GM23338 (cell line): ENCODE measurements around the gene CDK4. TPM values are rescaled to one million over a fixed set of nuclear protein-coding genes. Genes with fewer than 3 reads are reported as not detected.

Experiments
- ATAC-seq: fragments of 200-7000 bp; cut with Tn5 transposase; 3 replicates; pipeline ENCODE4 v1.9.1; 2020
- DNase-seq: peaks from one replicate; pipeline ENCODE4 v3.0.0-alpha.2; 2015; ENCODE audit warnings: low spot score
- H2AFZ ChIP-seq: fragments of 200-600 bp; sonication (generic); 2 replicates; pipeline ENCODE4 v1.8.0; 2016; ENCODE audit warnings: antibody characterized with exemption, mild to moderate bottlenecking, moderate library complexity
- H3F3A ChIP-seq: fragments of 200-600 bp; sonication (generic); replicated peaks from 2 replicates; pipeline ENCODE4 v1.8.0; 2017; ENCODE audit warnings: antibody characterized with exemption, mixed run types, low read depth
- H3K27ac ChIP-seq: fragments of 200-600 bp; sonication (generic); 2 replicates; pipeline ENCODE4 v1.6.1; 2016; ENCODE audit warnings: low read depth
- H3K27me3 ChIP-seq: fragments of 200-600 bp; sonication (generic); 2 replicates; pipeline ENCODE4 v1.8.0; 2016; ENCODE audit warnings: mild to moderate bottlenecking, mixed run types, moderate library complexity; ENCODE audit not compliant: insufficient read depth
- H3K36me3 ChIP-seq: fragments of 200-600 bp; sonication (generic); 2 replicates; pipeline ENCODE4 v1.8.0; 2016; ENCODE audit warnings: mild to moderate bottlenecking; ENCODE audit not compliant: insufficient read depth
- H3K4me1 ChIP-seq: fragments of 200-600 bp; sonication (generic); 2 replicates; pipeline ENCODE4 v1.8.0; 2016; ENCODE audit warnings: mild to moderate bottlenecking, moderate library complexity; ENCODE audit not compliant: insufficient read depth
- H3K4me2 ChIP-seq: fragments of 200-600 bp; sonication (generic); 2 replicates; pipeline ENCODE4 v1.7.1; 2017; ENCODE audit warnings: mixed run types
- H3K4me3 ChIP-seq: fragments of 200-600 bp; sonication (generic); 2 replicates; pipeline ENCODE4 v1.6.1; 2016; ENCODE audit warnings: mixed run types
- H3K79me2 ChIP-seq: fragments of 200-600 bp; sonication (generic); replicated peaks from 2 replicates; pipeline ENCODE4 v1.8.0; 2017; ENCODE audit warnings: mild to moderate bottlenecking; ENCODE audit not compliant: insufficient read depth
- H3K9me2 ChIP-seq: fragments of 200-600 bp; sonication (generic); 2 replicates; pipeline ENCODE4 v1.8.0; 2017; ENCODE audit not compliant: insufficient read depth
- H4K20me1 ChIP-seq: fragments of 200-600 bp; sonication (generic); replicated peaks from 2 replicates; pipeline ENCODE4 v1.8.0; 2017; ENCODE audit warnings: mild to moderate bottlenecking; ENCODE audit not compliant: insufficient read depth
- H3K27ac Mint-ChIP-seq: 2 replicates; pipeline ENCODE4 v1.8.0; 2020; ENCODE audit warnings: inconsistent platforms, mild to moderate bottlenecking, moderate library complexity, mixed read lengths
- H3K27me3 Mint-ChIP-seq: 3 replicates; pipeline ENCODE4 v1.8.0; 2022; ENCODE audit warnings: low read depth, mild to moderate bottlenecking, moderate library complexity, mixed read lengths, inconsistent platforms; ENCODE audit not compliant: insufficient read depth, poor library complexity
- H3K36me3 Mint-ChIP-seq: 3 replicates; pipeline ENCODE4 v1.8.0; 2021; ENCODE audit warnings: low read depth, mild to moderate bottlenecking, inconsistent platforms, moderate library complexity, mixed read lengths
- H3K4me1 Mint-ChIP-seq: 3 replicates; pipeline ENCODE4 v1.8.0; 2020; ENCODE audit warnings: mild to moderate bottlenecking, inconsistent platforms, mixed read lengths
- H3K4me3 Mint-ChIP-seq: 3 replicates; pipeline ENCODE4 v1.8.0; 2021; ENCODE audit warnings: moderate library complexity, mild to moderate bottlenecking, inconsistent platforms, mixed read lengths
- H3K9me3 Mint-ChIP-seq: 3 replicates; pipeline ENCODE4 v1.8.0; 2020; ENCODE audit warnings: moderate library complexity, mild to moderate bottlenecking, inconsistent platforms, mixed read lengths
- CREB1 ChIP-seq: fragments of 250-450 bp; sonication (Bioruptor Pico); IDR thresholded peaks from 2 replicates; pipeline ENCODE4 v1.5.0; 2020; ENCODE audit warnings: low read depth, mild to moderate bottlenecking, moderate library complexity
- CTCF ChIP-seq, 2 experiments: fragments of 200-600 bp in 1 of 2; sonication (generic) in 1 of 2; conservative IDR thresholded peaks; 2 replicates each; pipeline versions ENCODE4 v1.5.1 to v1.6.1; 2016 to 2017; ENCODE audit warnings: antibody characterized with exemption in 2 of 2, low read depth in 2 of 2, mild to moderate bottlenecking in 2 of 2, moderate library complexity in 1 of 2
- ETS1 ChIP-seq: IDR thresholded peaks from 2 replicates; pipeline ENCODE4 v1.6.1; 2016; ENCODE audit warnings: antibody characterized with exemption
- EZH2 ChIP-seq: fragments of 200-600 bp; sonication (generic); IDR thresholded peaks from one replicate; pipeline ENCODE4 v1.8.0; 2017; ENCODE audit warnings: antibody characterized with exemption, mild to moderate bottlenecking, low read depth; ENCODE audit not compliant: unreplicated experiment
- EZH2phosphoT487 ChIP-seq: fragments of 200-600 bp; sonication (generic); IDR thresholded peaks from one replicate; pipeline ENCODE4 v1.8.1; 2018; ENCODE audit warnings: antibody characterized with exemption; ENCODE audit not compliant: unreplicated experiment
- JUNB ChIP-seq: IDR thresholded peaks from one replicate; pipeline ENCODE4 v1.6.1; 2016; ENCODE audit warnings: antibody characterized with exemption; ENCODE audit not compliant: unreplicated experiment
- NANOG ChIP-seq: IDR thresholded peaks from 2 replicates; pipeline ENCODE4 v1.6.1; 2016; ENCODE audit warnings: antibody characterized with exemption, borderline replicate concordance
- POLR2AphosphoS5 ChIP-seq: IDR thresholded peaks from 2 replicates; pipeline ENCODE4 v1.6.1; 2016; ENCODE audit warnings: antibody characterized with exemption, low read depth
- REST ChIP-seq: IDR thresholded peaks from one replicate; pipeline ENCODE4 v1.6.1; 2018; ENCODE audit warnings: antibody characterized with exemption; ENCODE audit not compliant: unreplicated experiment
- STAT1 ChIP-seq: IDR thresholded peaks from one replicate; pipeline ENCODE4 v1.6.1; 2016; ENCODE audit warnings: antibody characterized with exemption; ENCODE audit not compliant: unreplicated experiment
- ZNF114 ChIP-seq: fragments of 250-450 bp; sonication (Bioruptor Pico); IDR thresholded peaks from 2 replicates; pipeline ENCODE4 v1.5.0; 2020; ENCODE audit warnings: mild to moderate bottlenecking, moderate library complexity
- ZNF331 ChIP-seq: fragments of 250-450 bp; sonication (Bioruptor Pico); IDR thresholded peaks from 2 replicates; pipeline ENCODE4 v1.5.0; 2020; ENCODE audit warnings: low read depth, mild to moderate bottlenecking, moderate library complexity
- ZNF462 ChIP-seq: fragments of 250-450 bp; sonication (Bioruptor Pico); IDR thresholded peaks from 2 replicates; pipeline ENCODE4 v1.5.0; 2020; ENCODE audit warnings: mild to moderate bottlenecking, moderate library complexity
- polyA plus RNA-seq: library from polyadenylated mRNA; unstranded; fragments of >200 nt; fragmentation: Nextera tagmentation; extraction: Ambion mirVana; gene quantifications from 2 replicates; pipeline ENCODE4 v1.2.1, GENCODE V29; 2016
- total RNA-seq: library from RNA; depleted of rRNA; stranded (reverse); fragments of >200 nt; shearing (Covaris generic); gene quantifications from 2 replicates; pipeline ENCODE4 v1.2.3, GENCODE V29; 2014

Gene CDK4
- total and polyA plus RNA-seq, 2 experiments from 2014 or later, result 105 to 198 TPM

GRCh38 chr12:57719777-57720605 lies 32.1 kb downstream of the CDK4 start:
- no peak overlapping the region for H3K4me2 ChIP-seq
- no peaks in the 10 kb centered on the region for H3F3A ChIP-seq
- peaks cover 6% of the 10 kb centered on the region for H3K4me1 Mint-ChIP-seq
- H3K27ac Mint-ChIP-seq, result no peak overlapping the region
- no peak overlapping the region for H3K27ac ChIP-seq
- H3K9me2 ChIP-seq, result no peaks in the 10 kb centered on the region
- no peak for ATAC-seq
- H3K79me2 ChIP-seq, result no peaks in the 10 kb centered on the region
- no peaks in the 10 kb centered on the region for H3K9me3 Mint-ChIP-seq
- no peak overlapping the region for H2AFZ ChIP-seq
- H3K27me3 ChIP-seq, result peaks cover 22% of the 10 kb centered on the region
- no peaks in the 10 kb centered on the region for H4K20me1 ChIP-seq
- no peak overlapping the region for H3K4me3 Mint-ChIP-seq
- H3K27me3 Mint-ChIP-seq, result peaks cover 23% of the 10 kb centered on the region
- no peaks in the 10 kb centered on the region for H3K4me1 ChIP-seq
- TF ChIP-seq EZH2 (no peak), ZNF114 (no peak), STAT1 (no peak), REST (no peak), JUNB (no peak), POLR2AphosphoS5 (no peak), ZNF331 (CRISPR knock-in tag) (no peak), ETS1 (no peak), CTCF (conservative IDR thresholded peaks at IDR 0.05; ENCODE audit: low read depth in 2 of 2) (no peak), NANOG (no peak), CREB1 (CRISPR knock-in tag) (no peak), EZH2phosphoT487 (no peak), ZNF462 (CRISPR knock-in tag) (no peak)
- H3K36me3 Mint-ChIP-seq, result peaks cover 15% of the 10 kb centered on the region
- H3K4me3 ChIP-seq, result no peak overlapping the region
- no peak for DNase-seq
- peaks cover 6% of the 10 kb centered on the region; the same call in 1 of the 2 replicates for H3K36me3 ChIP-seq
